Liver (tissue), 9 donors: ENCODE results near the gene OR4N2. TPM values are rescaled to one million over a fixed set of nuclear protein-coding genes. Genes with fewer than 3 reads are reported as not detected.
"Not testable (repeated sequence)": the region's sequence is repeated elsewhere in the genome, so short reads cannot be mapped to it uniquely, and the experiment has no call there.

Source experiments
- DNase-seq: peaks from one replicate; pipeline ENCODE4 v3.0.0-alpha.2; 2017; ENCODE audit warnings: low spot score
- H3K27ac ChIP-seq, 2 donors: one replicate each; pipeline ENCODE4 v1.7.0; 2013; ENCODE audit warnings: inconsistent platforms in 2 of 2, low read length in 2 of 2, control low read depth in 1 of 2, low read depth in 1 of 2, mild to moderate bottlenecking in 1 of 2
- H3K27me3 ChIP-seq, 4 donors: one replicate each; pipeline versions ENCODE4 v1.6.1 to v1.7.0; 2013; ENCODE audit warnings: low read length in 3 of 4, inconsistent platforms in 1 of 4, mild to moderate bottlenecking in 1 of 4, moderate library complexity in 1 of 4; ENCODE audit not compliant: control insufficient read depth in 4 of 4, insufficient read depth in 4 of 4
- H3K36me3 ChIP-seq, 4 donors: one replicate each; pipeline versions ENCODE4 v1.6.1 to v1.7.0; 2013; ENCODE audit warnings: low read length in 3 of 4, mild to moderate bottlenecking in 3 of 4, low read depth in 1 of 4, moderate library complexity in 1 of 4; ENCODE audit not compliant: control insufficient read depth in 4 of 4, insufficient read depth in 3 of 4
- H3K4me1 ChIP-seq, 4 donors: one replicate each; pipeline versions ENCODE4 v1.6.1 to v1.7.0; 2013; ENCODE audit warnings: low read length in 3 of 4, mild to moderate bottlenecking in 3 of 4, moderate library complexity in 1 of 4; ENCODE audit not compliant: control insufficient read depth in 4 of 4, insufficient read depth in 4 of 4
- H3K4me3 ChIP-seq, 3 donors: one replicate each; pipeline versions ENCODE4 v1.6.1 to v1.7.0; 2013; ENCODE audit warnings: low read length in 3 of 3, control low read depth in 1 of 3, low read depth in 1 of 3, mild to moderate bottlenecking in 1 of 3
- H3K9ac ChIP-seq, 2 donors: one replicate each; pipeline ENCODE4 v1.7.0; 2013; ENCODE audit warnings: low read length in 2 of 2, mild to moderate bottlenecking in 2 of 2, moderate library complexity in 2 of 2, control low read depth in 1 of 2, low read depth in 1 of 2
- H3K9me3 ChIP-seq, 4 donors: one replicate each; pipeline versions ENCODE4 v1.6.1 to v1.7.0; 2013; ENCODE audit warnings: low read length in 3 of 4; ENCODE audit not compliant: control insufficient read depth in 4 of 4
- ATF3 ChIP-seq: IDR thresholded peaks from 2 replicates; pipeline ENCODE4 v1.6.1; 2016; ENCODE audit warnings: antibody characterized with exemption
- EGR1 ChIP-seq, 2 donors: IDR thresholded peaks; 2 replicates each; pipeline ENCODE4 v1.6.1; 2016 to 2018; ENCODE audit warnings: antibody characterized with exemption in 2 of 2, low read depth in 2 of 2
- FOXA1 ChIP-seq: IDR thresholded peaks from 2 replicates; pipeline ENCODE4 v1.6.1; 2016; ENCODE audit warnings: antibody characterized with exemption
- FOXA2 ChIP-seq: IDR thresholded peaks from 2 replicates; pipeline ENCODE4 v1.6.1; 2016; ENCODE audit warnings: antibody characterized with exemption
- GABPA ChIP-seq, 2 donors: IDR thresholded peaks in 1 of 2; conservative IDR thresholded peaks in 1 of 2; 2 replicates each; pipeline ENCODE4 v1.6.1; 2016; ENCODE audit warnings: antibody characterized with exemption in 2 of 2, mild to moderate bottlenecking in 1 of 2, moderate library complexity in 1 of 2
- HNF4A ChIP-seq, 2 donors: conservative IDR thresholded peaks; 2 replicates each; pipeline ENCODE4 v1.6.1; 2016; ENCODE audit warnings: antibody characterized with exemption in 2 of 2, mild to moderate bottlenecking in 2 of 2
- HNF4G ChIP-seq: IDR thresholded peaks from 2 replicates; pipeline ENCODE4 v1.6.1; 2016; ENCODE audit warnings: antibody characterized with exemption
- JUND ChIP-seq, 2 donors: IDR thresholded peaks; 2 replicates each; pipeline ENCODE4 v1.6.1; 2016; ENCODE audit warnings: antibody characterized with exemption in 2 of 2
- RAD21 ChIP-seq, 2 donors: IDR thresholded peaks; 2 replicates each; pipeline ENCODE4 v1.6.1; 2016; ENCODE audit warnings: antibody characterized with exemption in 2 of 2, mild to moderate bottlenecking in 2 of 2
- RXRA ChIP-seq, 2 donors: IDR thresholded peaks; 2 replicates each; pipeline ENCODE4 v1.6.1; 2017 to 2018; ENCODE audit warnings: antibody characterized with exemption in 2 of 2, mild to moderate bottlenecking in 1 of 2
- SP1 ChIP-seq: IDR thresholded peaks from 2 replicates; pipeline ENCODE4 v1.6.1; 2018; ENCODE audit warnings: antibody characterized with exemption, mild to moderate bottlenecking
- TAF1 ChIP-seq: conservative IDR thresholded peaks from 2 replicates; pipeline ENCODE4 v1.6.1; 2016; ENCODE audit warnings: antibody characterized with exemption, mild to moderate bottlenecking
- YY1 ChIP-seq: IDR thresholded peaks from 2 replicates; pipeline ENCODE4 v1.6.1; 2016; ENCODE audit warnings: antibody characterized with exemption, mild to moderate bottlenecking
- ZBTB33 ChIP-seq: IDR thresholded peaks from 2 replicates; pipeline ENCODE4 v1.6.1; 2016; ENCODE audit warnings: antibody characterized with exemption
- WGBS: extraction: QIAGEN DNeasy Blood & Tissue Kit; methylation state at CpG from one replicate; pipeline ENCODE4 v1.1.7; 2013; 5-methylcytosine and 5-hydroxymethylcytosine counted together
- polyA plus RNA-seq, 2 donors: library from polyadenylated mRNA; stranded (reverse) in 1 of 2; unstranded in 1 of 2; fragments of 200-250 nt in 1 of 2; fragments of >200 nt in 1 of 2; fragmentation: Nextera tagmentation in 1 of 2; extraction: Ambion mirVana in 1 of 2; gene quantifications; one replicate each; pipeline versions ENCODE4 v1.2.1 to v1.2.3, GENCODE V29; 2013 to 2015
- total RNA-seq, 2 donors: library from RNA; depleted of rRNA; stranded (reverse); fragments of >200 nt; gene quantifications; one replicate each; pipeline ENCODE4 v1.2.3, GENCODE V29; 2014
- TF ChIP-seq, protein P1 (sequence below): fragments of 150-350 bp; IDR thresholded peaks from 2 replicates; pipeline ENCODE4 v1.5.1; 2017; ENCODE audit warnings: improper control_type of control experiment, low read depth, low read length; ENCODE audit not compliant: missing input control
- donor health status: healthy.
- donor health status: healthy.
- donor health status: healthy.
- donor health status: healthy.
- donor health status: healthy.

OR4N2 gene, protein sequence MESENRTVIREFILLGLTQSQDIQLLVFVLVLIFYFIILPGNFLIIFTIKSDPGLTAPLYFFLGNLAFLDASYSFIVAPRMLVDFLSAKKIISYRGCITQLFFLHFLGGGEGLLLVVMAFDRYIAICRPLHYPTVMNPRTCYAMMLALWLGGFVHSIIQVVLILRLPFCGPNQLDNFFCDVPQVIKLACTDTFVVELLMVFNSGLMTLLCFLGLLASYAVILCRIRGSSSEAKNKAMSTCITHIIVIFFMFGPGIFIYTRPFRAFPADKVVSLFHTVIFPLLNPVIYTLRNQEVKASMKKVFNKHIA
- total RNA-seq (not detected), polyA plus RNA-seq (not detected)

- H3K9me3 ChIP-seq, H3K36me3 ChIP-seq, H3K27ac ChIP-seq, DNase-seq, H3K4me1 ChIP-seq, H3K27me3 ChIP-seq, H3K9ac ChIP-seq, H3K4me3 ChIP-seq: not testable (repeated sequence)
- WGBS = 67% methylated on average over 1 of the region's 1 CpG
Measured at GRCh38 chr14:19803470-19803869, at the start of gene OR4N2. Gene OR4N2, plus strand, starts transcription at chr14:19803770. Its CDS starts 23,679 bp downstream, at chr14:19827449.

GRCh38 chr14:19754172-19754571 is 49.4 kb upstream of the OR4N2 start:
- no peaks in the 10 kb centered on the region for H3K36me3 ChIP-seq
- H3K4me1 ChIP-seq = no peaks in the 10 kb centered on the region
- TF ChIP-seq SP1 (no peak), EGR1 (IDR thresholded peaks at IDR 0.05; ENCODE audit: low read depth in 2 of 2) (no peak), ATF3 (no peak), FOXA2 (no peak), RAD21 (IDR thresholded peaks at IDR 0.05) (no peak), GABPA (IDR thresholded peaks at IDR 0.05 in 1 of 2, conservative IDR thresholded peaks at IDR 0.05 in 1 of 2) (no peak)
- TF ChIP-seq, protein P1, sequence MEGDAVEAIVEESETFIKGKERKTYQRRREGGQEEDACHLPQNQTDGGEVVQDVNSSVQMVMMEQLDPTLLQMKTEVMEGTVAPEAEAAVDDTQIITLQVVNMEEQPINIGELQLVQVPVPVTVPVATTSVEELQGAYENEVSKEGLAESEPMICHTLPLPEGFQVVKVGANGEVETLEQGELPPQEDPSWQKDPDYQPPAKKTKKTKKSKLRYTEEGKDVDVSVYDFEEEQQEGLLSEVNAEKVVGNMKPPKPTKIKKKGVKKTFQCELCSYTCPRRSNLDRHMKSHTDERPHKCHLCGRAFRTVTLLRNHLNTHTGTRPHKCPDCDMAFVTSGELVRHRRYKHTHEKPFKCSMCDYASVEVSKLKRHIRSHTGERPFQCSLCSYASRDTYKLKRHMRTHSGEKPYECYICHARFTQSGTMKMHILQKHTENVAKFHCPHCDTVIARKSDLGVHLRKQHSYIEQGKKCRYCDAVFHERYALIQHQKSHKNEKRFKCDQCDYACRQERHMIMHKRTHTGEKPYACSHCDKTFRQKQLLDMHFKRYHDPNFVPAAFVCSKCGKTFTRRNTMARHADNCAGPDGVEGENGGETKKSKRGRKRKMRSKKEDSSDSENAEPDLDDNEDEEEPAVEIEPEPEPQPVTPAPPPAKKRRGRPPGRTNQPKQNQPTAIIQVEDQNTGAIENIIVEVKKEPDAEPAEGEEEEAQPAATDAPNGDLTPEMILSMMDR = no peak
- H3K27me3 ChIP-seq = no peaks in the 10 kb centered on the region
- no peak overlapping the region for H3K27ac ChIP-seq
- DNase-seq = no peak
- H3K9me3 ChIP-seq = no peaks in the 10 kb centered on the region
- H3K9ac ChIP-seq = no peak overlapping the region
- no peak overlapping the region for H3K4me3 ChIP-seq
- 35% methylated on average over 2 of the region's 2 CpGs for WGBS

DNA sequence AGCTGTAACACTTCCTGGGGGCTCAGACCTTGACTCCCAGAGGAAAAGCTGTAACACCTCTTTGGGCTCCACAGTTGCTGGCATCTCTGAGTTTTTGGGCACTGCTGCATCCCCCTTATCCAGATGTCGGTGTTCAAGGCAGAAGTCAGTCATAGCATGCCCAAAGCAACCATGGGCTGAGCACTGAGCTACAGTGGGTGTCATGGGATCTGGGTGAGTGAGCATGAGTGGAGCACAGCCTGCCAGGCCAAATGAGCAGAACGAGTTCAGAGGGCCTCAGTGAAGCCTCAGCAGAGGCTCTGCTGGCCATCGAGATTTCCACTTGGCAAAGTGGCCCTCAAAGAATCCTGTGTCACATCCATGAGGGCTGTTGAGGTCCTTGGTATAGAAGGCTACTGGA is 32.1 kb upstream of the OR4N2 start:
- not testable (repeated sequence) for H3K27me3 ChIP-seq, DNase-seq, H3K36me3 ChIP-seq, H3K9me3 ChIP-seq, H3K4me1 ChIP-seq, H3K27ac ChIP-seq, H3K4me3 ChIP-seq, H3K9ac ChIP-seq
- 42% methylated on average over 3 of the region's 3 CpGs for WGBS

DNA sequence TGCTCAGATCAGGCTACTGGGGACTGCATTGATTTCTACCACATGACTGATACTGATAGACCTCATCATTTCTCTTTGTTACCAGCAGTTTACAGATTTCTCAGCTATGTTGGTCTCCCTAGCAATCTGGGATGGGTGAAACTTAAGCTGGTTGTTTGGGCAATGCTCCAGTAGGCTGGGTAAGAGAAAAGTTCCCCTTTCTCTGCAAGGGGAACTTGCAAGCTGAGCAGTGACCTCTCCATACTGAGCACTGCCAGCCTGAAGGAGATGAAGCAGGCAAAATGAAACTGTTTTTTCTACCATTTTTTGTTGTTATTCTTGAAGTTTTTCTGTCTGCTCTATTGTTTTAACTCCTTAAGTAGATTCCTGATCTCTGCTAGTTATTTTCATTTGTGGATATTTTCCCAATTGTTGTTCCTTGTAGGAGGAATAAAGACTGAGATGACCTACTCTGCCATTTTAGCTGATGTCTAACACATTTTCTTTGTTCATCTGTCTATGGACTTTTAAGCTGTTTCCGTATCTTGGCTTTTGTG is 31.6 kb upstream of the OR4N2 start:
- Histone ChIP-seq H3K4me1 (no peaks in the 10 kb centered on the region), H3K27me3 (no peaks in the 10 kb centered on the region), H3K36me3 (no peaks in the 10 kb centered on the region), H3K27ac (no peak overlapping the region), H3K9me3 (peaks cover 0 to 3% (median 0%) of the 10 kb centered on the region in 4 donors), H3K4me3 (no peak overlapping the region), H3K9ac (no peak overlapping the region)
- no peak for DNase-seq
- TF ChIP-seq, protein P1 = no peak
- TF ChIP-seq ZBTB33 (no peak), JUND (IDR thresholded peaks at IDR 0.05) (no peak), TAF1 (no peak), YY1 (no peak), HNF4A (conservative IDR thresholded peaks at IDR 0.05) (no peak), RAD21 (IDR thresholded peaks at IDR 0.05) (no peak), SP1 (no peak), RXRA (IDR thresholded peaks at IDR 0.05) (no peak), EGR1 (IDR thresholded peaks at IDR 0.05; ENCODE audit: low read depth in 2 of 2) (no peak), FOXA1 (no peak), GABPA (IDR thresholded peaks at IDR 0.05 in 1 of 2, conservative IDR thresholded peaks at IDR 0.05 in 1 of 2) (no peak), ATF3 (no peak), HNF4G (no peak)
- 87% methylated on average over 1 of the region's 1 CpG for WGBS
